HCT116 (cell line): ENCODE measurements around the gene EEA1. TPM values are rescaled to one million over a fixed set of nuclear protein-coding genes. Genes with fewer than 3 reads are reported as not detected.

Source experiments
- ATAC-seq: fragments of 200-7000 bp; cut with Tn5 transposase; 2 replicates; pipeline ENCODE4 v1.9.1; 2020; ENCODE audit warnings: mild to moderate bottlenecking, moderate library complexity
- BruUV-seq: library from RNA; stranded (reverse); fragments of 400-500 nt; replicated peaks from 2 replicates; lab custom pipeline; 2021; lab: Mats Ljungman, UMichigan
- CTCF ChIA-PET: fragments of 300-600 bp; sonication (Branson Sonifier 250); formaldehyde crosslinking; loops from one replicate; lab custom pipeline; 2021; ENCODE audit warnings: antibody characterized with exemption; lab: Charles Lee
- POLR2A ChIA-PET: fragments of 300-600, 350-600 bp; sonication (Branson Sonifier 250); formaldehyde crosslinking; loops from one replicate; lab custom pipeline; 2021; ENCODE audit warnings: antibody characterized with exemption; lab: Charles Lee
- RAD21 ChIA-PET, 2 experiments: fragments of 300-600 bp; sonication (Branson Sonifier 250); formaldehyde crosslinking; loops; one replicate each; lab custom pipeline; 2023; ENCODE audit warnings: low total read pairs in 2 of 2; ENCODE audit not compliant: uncharacterized antibody in 2 of 2, unreplicated experiment in 2 of 2, low non-redundant PET in 1 of 2; lab: Charles Lee
- DNase-seq: peaks from one replicate; pipeline ENCODE4 v3.0.0-alpha.2; 2010; ENCODE audit warnings: low read depth, low spot score
- H2AFZ ChIP-seq: fragments of 200-600 bp; shearing (Covaris generic), sonication (generic); 2 replicates; pipeline ENCODE4 v1.6.1; 2017; ENCODE audit warnings: low read depth, mixed run types, mixed read lengths, antibody characterized with exemption, low read length; ENCODE audit not compliant: poor library complexity, severe bottlenecking
- H3K27ac ChIP-seq: 2 replicates; pipeline ENCODE4 v1.5.1; 2012; ENCODE audit warnings: low read depth, low read length
- H3K27me3 ChIP-seq: fragments of 200-600 bp; sonication (generic); 2 replicates; pipeline ENCODE4 v1.6.1; 2016; ENCODE audit warnings: mixed run types, low read length, mixed read lengths; ENCODE audit not compliant: insufficient read depth
- H3K36me3 ChIP-seq, 2 experiments: fragments of 200-500 bp in 1 of 2; fragments of 200-600 bp in 1 of 2; sonication (Bioruptor generic) in 1 of 2; sonication (generic) in 1 of 2; 2 replicates each; pipeline versions ENCODE4 v1.5.1 to v1.6.1; 2014 to 2016; ENCODE audit warnings: low read length in 2 of 2, inconsistent platforms in 1 of 2, mixed read lengths in 1 of 2, mixed run types in 1 of 2; ENCODE audit not compliant: insufficient read depth in 2 of 2, control insufficient read depth in 1 of 2
- H3K4me1 ChIP-seq, 2 experiments: fragments of 200-600 bp in 1 of 2; sonication (generic) in 1 of 2; 2 replicates each; pipeline versions ENCODE4 v1.5.1 to v1.6.1; 2012 to 2017; ENCODE audit warnings: low read length in 2 of 2, inconsistent platforms in 1 of 2, mild to moderate bottlenecking in 1 of 2, mixed read lengths in 1 of 2, mixed run types in 1 of 2, moderate library complexity in 1 of 2; ENCODE audit not compliant: insufficient read depth in 2 of 2, control insufficient read depth in 1 of 2
- H3K4me2 ChIP-seq: fragments of 200-600 bp; sonication (generic); 2 replicates; pipeline ENCODE4 v1.6.1; 2017; ENCODE audit warnings: mixed run types, low read length, mixed read lengths
- H3K4me3 ChIP-seq, 2 experiments: fragments of 200-600 bp in 1 of 2; sonication (generic) in 1 of 2; replicated peaks in 1 of 2; 2 replicates each; pipeline ENCODE4 v1.5.1; 2011 to 2016; ENCODE audit warnings: low read length in 2 of 2, control low read depth in 1 of 2, low read depth in 1 of 2, mild to moderate bottlenecking in 1 of 2, mixed read lengths in 1 of 2, mixed run types in 1 of 2
- H3K79me2 ChIP-seq: fragments of 200-600 bp; sonication (generic); 2 replicates; pipeline ENCODE4 v1.6.1; 2017; ENCODE audit warnings: mild to moderate bottlenecking, mixed run types, low read length, moderate library complexity, mixed read lengths; ENCODE audit not compliant: insufficient read depth
- H3K9ac ChIP-seq: fragments of 200-600 bp; sonication (generic); 2 replicates; pipeline ENCODE4 v1.6.1; 2016; ENCODE audit warnings: low read length, mixed read lengths
- H3K9me2 ChIP-seq: fragments of 200-600 bp; sonication (generic), shearing (Covaris generic); 2 replicates; pipeline ENCODE4 v1.6.1; 2017; ENCODE audit warnings: mixed run types, mild to moderate bottlenecking, moderate library complexity; ENCODE audit not compliant: insufficient read depth
- H3K9me3 ChIP-seq, 2 experiments: fragments of 200-500 bp in 1 of 2; fragments of 200-600 bp in 1 of 2; sonication (Bioruptor generic) in 1 of 2; sonication (generic) in 1 of 2; 2 replicates each; pipeline ENCODE4 v1.6.1; 2014 to 2017; ENCODE audit warnings: low read length in 2 of 2, mixed read lengths in 2 of 2, inconsistent platforms in 1 of 2, low read depth in 1 of 2, mild to moderate bottlenecking in 1 of 2, mixed run types in 1 of 2, moderate library complexity in 1 of 2; ENCODE audit not compliant: control insufficient read depth in 1 of 2, insufficient read depth in 1 of 2
- H4K20me1 ChIP-seq: fragments of 200-600 bp; sonication (generic), shearing (Covaris generic); 2 replicates; pipeline ENCODE4 v1.6.1; 2017; ENCODE audit warnings: mixed run types, mild to moderate bottlenecking, moderate library complexity; ENCODE audit not compliant: insufficient read depth
- CBX3 ChIP-seq: IDR thresholded peaks from 2 replicates; pipeline ENCODE4 v1.6.1; 2012; ENCODE audit warnings: low read depth
- EGR1 ChIP-seq: IDR thresholded peaks from 2 replicates; pipeline ENCODE4 v1.6.1; 2012; ENCODE audit warnings: low read depth
- ELF1 ChIP-seq: IDR thresholded peaks from 2 replicates; pipeline ENCODE4 v1.6.1; 2012; ENCODE audit warnings: low read depth, borderline replicate concordance
- EZH2phosphoT487 ChIP-seq: fragments of 200-600 bp; IDR thresholded peaks from 2 replicates; pipeline ENCODE4 v1.6.1; 2018; ENCODE audit warnings: antibody characterized with exemption, borderline replicate concordance
- FOSL1 ChIP-seq: IDR thresholded peaks from 2 replicates; pipeline ENCODE4 v1.6.1; 2012; ENCODE audit warnings: low read depth
- JUND ChIP-seq: IDR thresholded peaks from 2 replicates; pipeline ENCODE4 v1.6.1; 2012
- MAX ChIP-seq: IDR thresholded peaks from 2 replicates; pipeline ENCODE4 v1.6.1; 2012
- POLR2AphosphoS5 ChIP-seq: IDR thresholded peaks from 2 replicates; pipeline ENCODE4 v1.6.1; 2011; ENCODE audit warnings: mild to moderate bottlenecking, low read depth, low read length, moderate library complexity
- RAD21 ChIP-seq: IDR thresholded peaks from 2 replicates; pipeline ENCODE4 v1.6.1; 2012; ENCODE audit warnings: low read depth, mild to moderate bottlenecking
- SIN3A ChIP-seq: IDR thresholded peaks from 2 replicates; pipeline ENCODE4 v1.6.1; 2012; ENCODE audit warnings: low read depth
- SRF ChIP-seq: IDR thresholded peaks from 2 replicates; pipeline ENCODE4 v1.6.1; 2012; ENCODE audit warnings: low read depth
- ZFX ChIP-seq: fragments of 450-650 bp; IDR thresholded peaks from 2 replicates; pipeline ENCODE4 v1.6.1; 2017
- intact Hi-C: fragments of 100-400 bp; cut with micrococcal nuclease; formaldehyde crosslinking; loops from 2 replicates; pipeline ENCODE4 v1.10.0; 2022
- total RNA-seq: library from RNA; stranded (reverse); gene quantifications from one replicate; pipeline ENCODE4 v1.2.1, GENCODE V29; 2021; ENCODE audit not compliant: unreplicated experiment

The EEA1 gene
- total RNA-seq, 1 experiment from 2014 or later = 13.8 TPM

- H3K4me3 ChIP-seq = no peak overlapping the region
- no peak overlapping the region for H3K9ac ChIP-seq
- H4K20me1 ChIP-seq = no peaks in the 10 kb centered on the region
- H3K27ac ChIP-seq = no peak overlapping the region
- RAD21 ChIA-PET = interaction anchor here in 1 of 2 experiments (0.6 kb wide), 1 partner anchor 12 kb away, joined by 5 read pairs; no protein-coding TSS in a partner anchor
- H3K9me3 ChIP-seq = peaks cover 3 to 5% of the 10 kb centered on the region in 2 experiments; a peak in 1 of 4 replicates
- H3K27me3 ChIP-seq = no peaks in the 10 kb centered on the region
- CTCF ChIA-PET = no interaction called here
- POLR2A ChIA-PET = no interaction called here
- no peaks in the 10 kb centered on the region for H3K79me2 ChIP-seq
- no peak for TF ChIP-seq POLR2AphosphoS5
- no peak for TF ChIP-seq RAD21
- no peak for TF ChIP-seq SRF
- no peak for TF ChIP-seq FOSL1
- no peak for TF ChIP-seq MAX
- no peak for TF ChIP-seq CBX3
- no peak for TF ChIP-seq SIN3A
- TF ChIP-seq JUND = no peak
- TF ChIP-seq EGR1 = no peak
- TF ChIP-seq ZFX = no peak
- no peak for TF ChIP-seq EZH2phosphoT487
- H3K36me3 ChIP-seq = no peaks in the 10 kb centered on the region
- intact Hi-C loops = loop anchor here (5.0 kb wide), 1 partner anchor 286 kb away; no protein-coding TSS in a partner anchor
- BruUV-seq = no TSS peak
- no peaks in the 10 kb centered on the region for H3K9me2 ChIP-seq
- ATAC-seq (no peak), DNase-seq (no peak)
- H2AFZ ChIP-seq = no peak overlapping the region
- no peak overlapping the region for H3K4me2 ChIP-seq
- peaks cover 0 to 3% of the 10 kb centered on the region in 2 experiments; a peak in 1 of 4 replicates for H3K4me1 ChIP-seq
Measured at GRCh38 chr12:92721656-92722055, 207.4 kb downstream of the EEA1 start.

- Histone ChIP-seq H3K9me2 (no peaks in the 10 kb centered on the region), H3K27me3 (no peaks in the 10 kb centered on the region), H3K36me3 (no peaks in the 10 kb centered on the region), H3K9ac (no peak overlapping the region), H2AFZ (no peak overlapping the region), H3K9me3 (peaks cover 3 to 5% of the 10 kb centered on the region in 2 experiments; a peak in 1 of 4 replicates), H4K20me1 (no peaks in the 10 kb centered on the region), H3K79me2 (no peaks in the 10 kb centered on the region), H3K4me1 (peaks cover 0 to 3% of the 10 kb centered on the region in 2 experiments; a peak in 1 of 4 replicates), H3K27ac (no peak overlapping the region), H3K4me3 (no peak overlapping the region), H3K4me2 (no peak overlapping the region)
- ChIA-PET CTCF (no interaction called here), RAD21 (interaction anchor here in 1 of 2 experiments (0.6 kb wide), 1 partner anchor 11 kb away, joined by 5 read pairs; no protein-coding TSS in a partner anchor), POLR2A (no interaction called here)
- ATAC-seq = no peak
- BruUV-seq = no TSS peak
- intact Hi-C loops = loop anchor here (5.0 kb wide), 1 partner anchor 286 kb away; no protein-coding TSS in a partner anchor
- TF ChIP-seq ELF1 (no peak), RAD21 (no peak), SRF (no peak)
- DNase-seq = no peak
Measured at GRCh38 chr12:92721130-92721529, 208.0 kb downstream of the EEA1 start.

Other genes starting within 250 kb of the EEA1 start
- not detected for gene PLEKHG7, start 226.3 kb downstream of the EEA1 start, total RNA-seq